ENCODE measurements around the gene DSCAML1.

- no peak for TF ChIP-seq CTCF (IDR thresholded peaks at IDR 0.05; ENCODE audit: insufficient read depth, low read depth, low read length)
- TF ChIP-seq EZH2 (IDR thresholded peaks at IDR 0.05; ENCODE audit: insufficient read depth, low read length) = no peak
These were observed 216.2 kb downstream of the DSCAML1 start for GRCh38 chr11:117580866-117581265.
